SU-DHL-6 (cell line): Measurements from ENCODE around the gene FITM1.
A peak's percentile ranks its signal among the peaks of the same experiment; 100 is the strongest.

ENCODE experiments used
- H2AFZ ChIP-seq: fragments of 200-600 bp; sonication (generic); 2 replicates; pipeline ENCODE4 v1.6.1; 2014; ENCODE audit warnings: low read depth, mild to moderate bottlenecking, moderate library complexity, mixed read lengths, antibody characterized with exemption, low read length; ENCODE audit not compliant: severe bottlenecking
- H3F3A ChIP-seq: fragments of 200-600 bp; shearing (Covaris generic); 2 replicates; pipeline ENCODE4 v1.6.0; 2016; ENCODE audit warnings: antibody characterized with exemption, mild to moderate bottlenecking; ENCODE audit not compliant: insufficient read depth
- H3K27ac ChIP-seq: fragments of 200-600 bp; sonication (generic); 2 replicates; pipeline ENCODE4 v1.5.1; 2016; ENCODE audit warnings: low read depth, mild to moderate bottlenecking, low read length, moderate library complexity, mixed read lengths
- H3K27me3 ChIP-seq: fragments of 200-600 bp; sonication (generic), shearing (Covaris generic); 2 replicates; pipeline ENCODE4 v1.6.0; 2014; ENCODE audit warnings: mild to moderate bottlenecking, low read length
- H3K36me3 ChIP-seq: fragments of 200-600 bp; sonication (generic); 2 replicates; pipeline ENCODE4 v1.6.1; 2014; ENCODE audit warnings: mild to moderate bottlenecking, low read length, mixed read lengths
- H3K4me2 ChIP-seq: fragments of 300-600, 200-600 bp; shearing (Covaris generic), sonication (generic); 2 replicates; pipeline ENCODE4 v1.6.0; 2014; ENCODE audit warnings: low read length, low read depth, mild to moderate bottlenecking; ENCODE audit not compliant: poor library complexity, severe bottlenecking
- H3K4me3 ChIP-seq: fragments of 200-600 bp; sonication (generic); 2 replicates; pipeline ENCODE4 v1.5.1; 2014; ENCODE audit warnings: antibody characterized with exemption, low read length, mild to moderate bottlenecking, mixed read lengths; ENCODE audit not compliant: insufficient read depth, poor library complexity, severe bottlenecking
- H3K79me2 ChIP-seq: fragments of 200-600 bp; sonication (generic); 2 replicates; pipeline ENCODE4 v1.6.1; 2014; ENCODE audit warnings: mild to moderate bottlenecking, low read length, moderate library complexity; ENCODE audit not compliant: insufficient read depth
- H3K9ac ChIP-seq: fragments of 200-600 bp; sonication (generic); 2 replicates; pipeline ENCODE4 v1.7.0; 2014; ENCODE audit warnings: mild to moderate bottlenecking, low read length
- H3K9me2 ChIP-seq: fragments of 200-600 bp; sonication (generic); replicated peaks from 2 replicates; pipeline ENCODE4 v1.6.1; 2014; ENCODE audit warnings: low read length; ENCODE audit not compliant: insufficient read depth
- H3K9me3 ChIP-seq: fragments of 200-600 bp; sonication (generic); 2 replicates; pipeline ENCODE4 v1.6.1; 2014; ENCODE audit warnings: low read length, mixed read lengths; ENCODE audit not compliant: insufficient read depth
- H4K20me1 ChIP-seq: fragments of 200-600 bp; sonication (generic); 2 replicates; pipeline ENCODE4 v1.6.1; 2014; ENCODE audit warnings: low read depth, mild to moderate bottlenecking, antibody characterized with exemption, low read length, moderate library complexity, mixed read lengths
- EZH2phosphoT487 ChIP-seq: fragments of 200-600 bp; sonication (generic), shearing (Covaris generic); conservative IDR thresholded peaks from 2 replicates; pipeline ENCODE4 v1.6.1; 2018; ENCODE audit warnings: mild to moderate bottlenecking, antibody characterized with exemption, low read length, moderate library complexity, mixed read lengths
- TF ChIP-seq, protein P1 (sequence below): fragments of 200-600 bp; sonication (generic); IDR thresholded peaks from one replicate; pipeline ENCODE4 v1.5.1; 2017; ENCODE audit warnings: antibody characterized with exemption, mild to moderate bottlenecking, low read length, moderate library complexity; ENCODE audit not compliant: insufficient read depth, poor library complexity, severe bottlenecking

The FITM1 gene

DNA sequence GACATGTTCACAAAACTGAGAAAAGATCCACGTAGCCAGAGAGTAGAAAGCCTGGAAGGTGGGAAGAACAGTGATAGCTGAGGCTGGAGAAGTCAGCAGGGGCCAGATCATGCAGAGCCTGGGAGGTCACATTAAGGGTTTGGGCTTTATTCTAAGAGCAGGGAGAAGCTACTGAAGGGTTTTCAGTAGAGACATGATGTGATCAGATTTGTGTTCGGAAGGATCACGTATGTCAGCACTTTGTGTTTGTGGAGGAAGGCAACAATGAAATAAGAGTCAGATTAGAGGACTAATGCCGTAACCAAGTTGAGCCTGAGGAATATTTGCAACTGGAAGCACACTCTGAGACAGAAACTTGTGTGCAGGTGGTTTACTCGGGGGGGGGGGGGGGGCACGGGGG is 40.6 kb upstream of the FITM1 start:
- H3K36me3 ChIP-seq: no peaks in the 10 kb centered on the region
- no peak overlapping the region for H3K9ac ChIP-seq

DNA sequence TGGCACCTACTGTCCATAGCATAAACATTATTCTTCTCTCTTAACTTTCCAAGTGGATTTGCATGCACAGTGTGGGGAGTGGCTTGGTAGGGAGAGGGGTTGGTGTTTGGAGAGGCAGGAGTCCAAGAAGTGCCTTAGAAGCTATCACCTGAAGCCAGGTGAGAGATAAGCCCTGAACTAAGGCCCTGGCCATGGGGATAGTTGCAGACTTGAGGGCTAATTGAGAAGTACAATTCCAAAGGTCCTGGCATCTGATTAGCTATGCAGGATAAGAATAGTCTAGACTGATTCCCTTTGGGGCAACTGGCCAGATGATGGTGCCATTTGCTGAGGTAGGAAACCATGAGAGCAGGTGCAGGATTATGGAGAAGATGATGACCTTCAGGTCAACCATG is 38.4 kb upstream of the FITM1 start:
- no peak overlapping the region for H3K4me2 ChIP-seq

More for the DNA sequence above, 40.6 kb upstream of the FITM1 start:
- Histone ChIP-seq H3K27ac (no peak overlapping the region), H3K27me3 (no peaks in the 10 kb centered on the region), H4K20me1 (no peaks in the 10 kb centered on the region), H3K4me2 (no peak overlapping the region), H3F3A (peaks cover 9% of the 10 kb centered on the region), H3K79me2 (peaks cover 4% of the 10 kb centered on the region; the same call in 1 of the 2 replicates), H3K4me3 (no peak overlapping the region), H3K9me3 (no peaks in the 10 kb centered on the region), H2AFZ (no peak overlapping the region), H3K9me2 (no peaks in the 10 kb centered on the region)
- TF ChIP-seq, protein P1, sequence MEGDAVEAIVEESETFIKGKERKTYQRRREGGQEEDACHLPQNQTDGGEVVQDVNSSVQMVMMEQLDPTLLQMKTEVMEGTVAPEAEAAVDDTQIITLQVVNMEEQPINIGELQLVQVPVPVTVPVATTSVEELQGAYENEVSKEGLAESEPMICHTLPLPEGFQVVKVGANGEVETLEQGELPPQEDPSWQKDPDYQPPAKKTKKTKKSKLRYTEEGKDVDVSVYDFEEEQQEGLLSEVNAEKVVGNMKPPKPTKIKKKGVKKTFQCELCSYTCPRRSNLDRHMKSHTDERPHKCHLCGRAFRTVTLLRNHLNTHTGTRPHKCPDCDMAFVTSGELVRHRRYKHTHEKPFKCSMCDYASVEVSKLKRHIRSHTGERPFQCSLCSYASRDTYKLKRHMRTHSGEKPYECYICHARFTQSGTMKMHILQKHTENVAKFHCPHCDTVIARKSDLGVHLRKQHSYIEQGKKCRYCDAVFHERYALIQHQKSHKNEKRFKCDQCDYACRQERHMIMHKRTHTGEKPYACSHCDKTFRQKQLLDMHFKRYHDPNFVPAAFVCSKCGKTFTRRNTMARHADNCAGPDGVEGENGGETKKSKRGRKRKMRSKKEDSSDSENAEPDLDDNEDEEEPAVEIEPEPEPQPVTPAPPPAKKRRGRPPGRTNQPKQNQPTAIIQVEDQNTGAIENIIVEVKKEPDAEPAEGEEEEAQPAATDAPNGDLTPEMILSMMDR: no peak
- TF ChIP-seq EZH2phosphoT487: no peak

DNA sequence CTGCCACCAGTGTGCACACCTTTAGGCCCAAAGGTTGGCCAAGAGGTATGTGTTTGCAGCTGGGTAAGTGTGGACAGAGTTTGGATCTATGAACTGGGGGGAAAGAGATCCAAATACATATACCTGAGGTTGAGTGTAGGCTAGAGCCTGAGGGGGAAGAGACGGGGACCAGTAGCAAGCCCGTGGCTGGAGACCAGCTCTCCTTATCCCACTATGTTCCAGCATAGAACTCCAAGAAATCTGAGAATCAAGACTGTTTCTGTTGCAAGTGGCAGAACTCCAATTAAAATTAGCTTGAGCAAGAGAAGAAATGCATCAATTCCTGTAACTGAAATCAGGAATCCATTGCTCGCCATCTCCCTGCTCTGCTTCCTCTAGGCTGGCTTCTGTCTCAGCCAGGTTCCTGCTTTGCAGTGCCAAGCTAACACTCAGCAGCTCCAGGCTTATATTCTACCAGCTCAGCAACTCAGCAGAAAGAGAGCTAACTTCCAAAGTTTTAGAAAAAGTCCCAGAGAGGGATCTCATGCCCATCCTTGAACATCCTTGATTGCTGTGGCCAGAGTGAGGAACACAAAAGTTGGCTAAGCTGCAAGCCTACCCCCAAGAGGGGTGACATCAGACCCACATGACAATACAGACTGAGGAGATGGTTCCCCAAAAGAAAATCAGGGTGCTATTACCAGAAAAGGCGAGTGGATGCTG is 37.8 kb upstream of the FITM1 start:
- peak overlapping the region; percentile 26; the same call in 1 of the 2 replicates for H3K27ac ChIP-seq
- TF ChIP-seq EZH2phosphoT487: no peak
- TF ChIP-seq, protein P1: no peak
- H3K27me3 ChIP-seq: no peaks in the 10 kb centered on the region
- H4K20me1 ChIP-seq: no peaks in the 10 kb centered on the region
- no peak overlapping the region for H3K4me3 ChIP-seq
- H3K36me3 ChIP-seq: no peaks in the 10 kb centered on the region
- H3F3A ChIP-seq: peaks cover 19% of the 10 kb centered on the region
- H2AFZ ChIP-seq: no peak overlapping the region
- peaks cover 8% of the 10 kb centered on the region; the same call in 1 of the 2 replicates for H3K79me2 ChIP-seq
- H3K9me2 ChIP-seq: no peaks in the 10 kb centered on the region
- no peak overlapping the region for H3K4me2 ChIP-seq
- H3K9ac ChIP-seq: no peak overlapping the region
- H3K9me3 ChIP-seq: no peaks in the 10 kb centered on the region

More for the DNA sequence above, 38.4 kb upstream of the FITM1 start:
- TF ChIP-seq EZH2phosphoT487: no peak
- TF ChIP-seq, protein P1: no peak
- Histone ChIP-seq H3K27ac (no peak overlapping the region), H3K9ac (no peak overlapping the region), H3K79me2 (peaks cover 8% of the 10 kb centered on the region; the same call in 1 of the 2 replicates), H4K20me1 (no peaks in the 10 kb centered on the region), H2AFZ (no peak overlapping the region), H3K36me3 (no peaks in the 10 kb centered on the region), H3K9me3 (no peaks in the 10 kb centered on the region), H3F3A (peaks cover 19% of the 10 kb centered on the region), H3K4me3 (no peak overlapping the region), H3K9me2 (no peaks in the 10 kb centered on the region), H3K27me3 (no peaks in the 10 kb centered on the region)
